Measurements from ENCODE around the gene BMP6. TPM values are rescaled to one million over a fixed set of nuclear protein-coding genes. Genes with fewer than 3 reads are reported as not detected.
A peak's percentile ranks its signal among the peaks of the same experiment; 100 is the strongest.

BMP6 gene
- total RNA-seq, 1 donor = 1.7 TPM

GRCh38 chr6:7685276-7685675, 40.6 kb upstream of the BMP6 start:
- H3K4me3 ChIP-seq (ENCODE audit: low read depth, low read length) = no peak overlapping the region
- TF ChIP-seq, protein P1, sequence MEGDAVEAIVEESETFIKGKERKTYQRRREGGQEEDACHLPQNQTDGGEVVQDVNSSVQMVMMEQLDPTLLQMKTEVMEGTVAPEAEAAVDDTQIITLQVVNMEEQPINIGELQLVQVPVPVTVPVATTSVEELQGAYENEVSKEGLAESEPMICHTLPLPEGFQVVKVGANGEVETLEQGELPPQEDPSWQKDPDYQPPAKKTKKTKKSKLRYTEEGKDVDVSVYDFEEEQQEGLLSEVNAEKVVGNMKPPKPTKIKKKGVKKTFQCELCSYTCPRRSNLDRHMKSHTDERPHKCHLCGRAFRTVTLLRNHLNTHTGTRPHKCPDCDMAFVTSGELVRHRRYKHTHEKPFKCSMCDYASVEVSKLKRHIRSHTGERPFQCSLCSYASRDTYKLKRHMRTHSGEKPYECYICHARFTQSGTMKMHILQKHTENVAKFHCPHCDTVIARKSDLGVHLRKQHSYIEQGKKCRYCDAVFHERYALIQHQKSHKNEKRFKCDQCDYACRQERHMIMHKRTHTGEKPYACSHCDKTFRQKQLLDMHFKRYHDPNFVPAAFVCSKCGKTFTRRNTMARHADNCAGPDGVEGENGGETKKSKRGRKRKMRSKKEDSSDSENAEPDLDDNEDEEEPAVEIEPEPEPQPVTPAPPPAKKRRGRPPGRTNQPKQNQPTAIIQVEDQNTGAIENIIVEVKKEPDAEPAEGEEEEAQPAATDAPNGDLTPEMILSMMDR (IDR thresholded peaks at IDR 0.05; ENCODE audit: insufficient read depth, low read depth, low read length) = no peak
- DNase-seq (ENCODE audit: low read depth) = no peak

DNA sequence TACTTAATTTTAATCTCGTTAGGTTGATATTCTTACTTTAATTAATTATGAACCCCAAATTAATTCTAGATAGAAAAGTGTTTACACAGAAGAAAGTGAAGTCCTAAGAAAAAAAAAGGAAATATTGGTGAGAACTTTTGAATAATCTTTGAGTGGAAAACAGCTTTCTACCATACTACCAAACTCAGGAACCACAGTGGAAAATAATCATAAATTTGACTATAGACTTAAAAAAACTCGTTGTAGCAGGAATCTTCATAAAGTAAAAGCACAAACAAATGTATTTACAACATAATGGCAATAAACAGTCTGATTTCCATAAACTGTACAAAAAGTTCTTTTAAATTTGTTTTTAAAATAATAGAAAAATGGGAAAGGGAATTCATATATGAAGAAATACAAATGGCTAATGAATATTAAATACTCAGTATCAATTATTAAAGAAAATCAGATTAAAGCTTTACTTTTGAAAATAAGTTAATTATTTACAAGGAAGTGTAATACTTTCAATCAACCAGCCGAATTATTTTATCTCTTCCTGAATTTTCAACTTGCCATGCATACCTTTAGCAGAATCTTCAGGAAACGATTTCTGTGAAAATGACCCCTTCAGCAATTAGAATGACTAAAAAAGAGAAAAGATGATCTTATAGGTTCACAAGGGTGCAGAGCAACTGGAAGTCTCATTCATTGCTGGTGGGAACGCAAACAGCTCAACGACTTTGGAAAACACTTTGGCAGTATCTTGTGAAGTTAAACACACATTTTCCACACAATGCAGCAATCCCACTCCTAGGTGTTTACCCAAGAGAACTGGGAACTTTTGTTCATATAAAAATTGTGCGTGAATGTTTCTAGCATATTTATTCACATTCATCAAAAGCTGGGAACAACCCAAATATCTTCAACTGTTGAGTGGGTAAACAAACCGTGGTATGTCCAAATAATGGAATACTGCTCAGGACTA, 38.5 kb upstream of the BMP6 start:
- TF ChIP-seq, protein P1 (IDR thresholded peaks at IDR 0.05; ENCODE audit: insufficient read depth, low read depth, low read length) = no peak
- no peak for DNase-seq (ENCODE audit: low read depth)
- no peak overlapping the region for H3K4me3 ChIP-seq (ENCODE audit: low read depth, low read length)

GRCh38 chr6:7691021-7691420, 34.9 kb upstream of the BMP6 start:
- H3K4me3 ChIP-seq (ENCODE audit: low read depth, low read length) = no peak overlapping the region
- DNase-seq (ENCODE audit: low read depth) = no peak
- TF ChIP-seq, protein P1 (IDR thresholded peaks at IDR 0.05; ENCODE audit: insufficient read depth, low read depth, low read length) = no peak

DNA sequence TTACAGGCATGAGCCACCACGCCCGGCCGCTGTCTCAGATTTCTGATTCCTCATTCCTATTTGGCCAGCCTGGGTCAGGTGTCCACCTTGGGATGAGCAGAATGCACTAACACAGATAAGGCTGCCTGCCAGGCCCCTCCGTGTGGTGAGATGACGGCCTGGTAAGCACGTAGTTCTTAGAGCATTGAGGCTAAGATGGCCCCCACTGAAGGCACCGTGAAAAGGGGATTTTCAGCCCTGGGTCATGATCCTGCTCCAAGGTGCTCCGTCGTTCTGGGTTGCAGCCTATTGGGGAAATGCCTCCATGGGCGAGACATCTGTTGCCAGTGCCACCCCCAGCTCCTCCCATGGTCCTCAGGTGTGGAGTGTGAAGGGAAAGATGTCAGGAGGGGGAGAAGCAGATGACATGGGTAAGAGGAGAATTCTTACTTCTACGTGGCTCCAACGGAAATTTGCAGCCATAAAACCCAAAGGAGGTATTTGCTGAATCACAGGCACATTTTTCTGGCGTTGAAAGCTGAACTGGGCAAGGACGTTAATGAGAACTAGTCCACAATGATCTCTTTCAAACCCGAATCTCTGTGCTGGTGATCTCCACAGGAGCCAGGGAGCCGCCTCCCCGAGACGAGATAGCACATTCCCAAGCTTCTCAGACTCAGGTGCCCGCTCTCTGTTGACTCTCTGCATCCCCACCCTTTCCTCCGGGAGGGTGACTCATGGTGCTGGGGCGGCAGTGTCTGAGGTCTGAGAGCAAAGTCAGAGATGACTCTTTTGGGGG, 34.0 kb upstream of the BMP6 start:
- peak; percentile 28 for DNase-seq (ENCODE audit: low read depth)
- TF ChIP-seq, protein P1 (IDR thresholded peaks at IDR 0.05; ENCODE audit: insufficient read depth, low read depth, low read length) = no peak
- H3K4me3 ChIP-seq (ENCODE audit: low read depth, low read length) = no peak overlapping the region

DNA sequence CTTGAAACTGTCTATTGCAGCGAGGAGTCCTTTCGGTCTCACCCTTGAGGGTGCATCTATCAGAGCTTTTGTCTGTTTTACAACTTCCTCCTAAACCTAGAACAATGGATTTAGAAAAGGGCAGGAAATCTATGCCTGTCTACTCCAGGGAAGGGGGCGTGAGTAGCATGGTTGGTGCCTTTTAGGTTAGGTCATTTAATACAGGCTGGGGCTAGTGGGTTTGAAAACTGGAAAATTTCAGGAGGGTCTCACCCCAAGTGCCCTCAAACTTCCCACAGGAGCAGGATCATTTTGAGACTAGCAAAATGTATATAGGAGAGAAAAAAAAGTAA, 33.5 kb upstream of the BMP6 start:
- H3K4me3 ChIP-seq (ENCODE audit: low read depth, low read length) = no peak overlapping the region
- TF ChIP-seq, protein P1 (IDR thresholded peaks at IDR 0.05; ENCODE audit: insufficient read depth, low read depth, low read length) = no peak

GRCh38 chr6:7693827-7694226, 32.1 kb upstream of the BMP6 start:
- TF ChIP-seq, protein P1 (IDR thresholded peaks at IDR 0.05; ENCODE audit: insufficient read depth, low read depth, low read length) = no peak
- no peak for DNase-seq (ENCODE audit: low read depth)
- H3K4me3 ChIP-seq (ENCODE audit: low read depth, low read length) = no peak overlapping the region

More for the DNA sequence above, 33.5 kb upstream of the BMP6 start:
- DNase-seq (ENCODE audit: low read depth) = no peak
